Neuronal stem cell (in vitro differentiated cells): ENCODE data around the gene GMDS.

ENCODE experiments used
- DNase-seq: peaks from one replicate; pipeline ENCODE4 v3.0.0-alpha.2; 2013; ENCODE audit warnings: low spot score
- H2AFZ ChIP-seq: one replicate; pipeline ENCODE4 v1.6.1; 2013; ENCODE audit warnings: mild to moderate bottlenecking, low read length, inconsistent platforms
- H2AK5ac ChIP-seq: 2 replicates; pipeline ENCODE4 v1.6.1; 2013; ENCODE audit warnings: low read depth, mild to moderate bottlenecking, inconsistent platforms, low read length, moderate library complexity, mixed read lengths
- H2BK120ac ChIP-seq: 2 replicates; pipeline ENCODE4 v1.6.1; 2013; ENCODE audit warnings: low read depth, mild to moderate bottlenecking, inconsistent platforms, low read length, moderate library complexity, mixed read lengths
- H2BK12ac ChIP-seq: one replicate; pipeline ENCODE4 v1.6.1; 2013; ENCODE audit warnings: low read length, inconsistent platforms
- H2BK15ac ChIP-seq: 2 replicates; pipeline ENCODE4 v1.6.1; 2013; ENCODE audit warnings: mild to moderate bottlenecking, low read length, inconsistent platforms, mixed read lengths
- H2BK5ac ChIP-seq: one replicate; pipeline ENCODE4 v1.6.1; 2013; ENCODE audit warnings: inconsistent platforms, mild to moderate bottlenecking, low read length, moderate library complexity
- H3K14ac ChIP-seq: one replicate; pipeline ENCODE4 v1.6.1; 2013; ENCODE audit warnings: low read length, inconsistent platforms
- H3K18ac ChIP-seq: 2 replicates; pipeline ENCODE4 v1.6.1; 2013; ENCODE audit warnings: low read length, inconsistent platforms
- H3K23ac ChIP-seq: 2 replicates; pipeline ENCODE4 v1.6.1; 2013; ENCODE audit warnings: low read depth, mild to moderate bottlenecking, mixed read lengths, low read length, inconsistent platforms; ENCODE audit not compliant: poor library complexity
- H3K27ac ChIP-seq: replicated peaks from 3 replicates; pipeline ENCODE4 v1.5.1; 2013; ENCODE audit warnings: low read length, inconsistent platforms
- H3K27me3 ChIP-seq, 3 experiments: 2 replicates each; pipeline ENCODE4 v1.6.1; 2013; ENCODE audit warnings: low read length in 3 of 3, mild to moderate bottlenecking in 2 of 3, inconsistent platforms in 1 of 3, low read depth in 1 of 3, mixed read lengths in 1 of 3, moderate library complexity in 1 of 3; ENCODE audit not compliant: control insufficient read depth in 3 of 3, insufficient read depth in 3 of 3
- H3K36me3 ChIP-seq, 2 donors: replicated peaks in 1 of 2; 2 replicates each; pipeline ENCODE4 v1.6.1; 2013; ENCODE audit warnings: low read length in 2 of 2; ENCODE audit not compliant: control insufficient read depth in 2 of 2, insufficient read depth in 2 of 2
- H3K4ac ChIP-seq: 2 replicates; pipeline ENCODE4 v1.6.1; 2013; ENCODE audit warnings: inconsistent platforms, mild to moderate bottlenecking, low read length, moderate library complexity
- H3K4me1 ChIP-seq, 2 donors: 1 replicate in 1 of 2; 2 replicates in 1 of 2; pipeline ENCODE4 v1.6.1; 2013; ENCODE audit warnings: low read length in 2 of 2, low read depth in 1 of 2; ENCODE audit not compliant: control insufficient read depth in 2 of 2, insufficient read depth in 1 of 2
- H3K4me2 ChIP-seq: one replicate; pipeline ENCODE4 v1.6.1; 2013; ENCODE audit warnings: mild to moderate bottlenecking, low read length, inconsistent platforms; ENCODE audit not compliant: insufficient read depth, poor library complexity, severe bottlenecking
- H3K4me3 ChIP-seq, 2 donors: 2 replicates each; pipeline ENCODE4 v1.5.1; 2013; ENCODE audit warnings: low read length in 2 of 2, mild to moderate bottlenecking in 2 of 2, inconsistent platforms in 1 of 2, moderate library complexity in 1 of 2
- H3K79me1 ChIP-seq: one replicate; pipeline ENCODE4 v1.6.1; 2013; ENCODE audit warnings: low read depth, mild to moderate bottlenecking, inconsistent platforms, low read length, moderate library complexity
- H3K9ac ChIP-seq: one replicate; pipeline ENCODE4 v1.6.1; 2013; ENCODE audit warnings: mild to moderate bottlenecking, low read depth, low read length, inconsistent platforms; ENCODE audit not compliant: poor library complexity
- H3K9me3 ChIP-seq, 2 donors: replicated peaks in 1 of 2; 2 replicates each; pipeline versions ENCODE3 to v1.6.1; 2013; ENCODE audit warnings: low read length in 2 of 2, mild to moderate bottlenecking in 2 of 2, inconsistent platforms in 1 of 2, low read depth in 1 of 2, mixed read lengths in 1 of 2, moderate library complexity in 1 of 2; ENCODE audit not compliant: control insufficient read depth in 2 of 2, insufficient read depth in 1 of 2
- H4K8ac ChIP-seq: one replicate; pipeline ENCODE4 v1.6.1; 2013; ENCODE audit warnings: low read depth, mild to moderate bottlenecking, inconsistent platforms, low read length, moderate library complexity
- H4K91ac ChIP-seq: one replicate; pipeline ENCODE4 v1.6.1; 2013; ENCODE audit warnings: low read length, low read depth, mild to moderate bottlenecking, inconsistent platforms; ENCODE audit not compliant: poor library complexity
- WGBS, 2 donors: extraction: QIAGEN DNeasy Blood & Tissue Kit; methylation state at CpG; one replicate each; pipeline ENCODE4 v1.1.7; 2013; ENCODE audit warnings: missing lambda C conversion rate in 2 of 2, mixed read lengths in 1 of 2; ENCODE audit not compliant: insufficient read length in 2 of 2, insufficient replicate concordance in 1 of 2; ENCODE audit errors: extremely low coverage in 2 of 2; 5-methylcytosine and 5-hydroxymethylcytosine counted together

The GMDS gene

DNA sequence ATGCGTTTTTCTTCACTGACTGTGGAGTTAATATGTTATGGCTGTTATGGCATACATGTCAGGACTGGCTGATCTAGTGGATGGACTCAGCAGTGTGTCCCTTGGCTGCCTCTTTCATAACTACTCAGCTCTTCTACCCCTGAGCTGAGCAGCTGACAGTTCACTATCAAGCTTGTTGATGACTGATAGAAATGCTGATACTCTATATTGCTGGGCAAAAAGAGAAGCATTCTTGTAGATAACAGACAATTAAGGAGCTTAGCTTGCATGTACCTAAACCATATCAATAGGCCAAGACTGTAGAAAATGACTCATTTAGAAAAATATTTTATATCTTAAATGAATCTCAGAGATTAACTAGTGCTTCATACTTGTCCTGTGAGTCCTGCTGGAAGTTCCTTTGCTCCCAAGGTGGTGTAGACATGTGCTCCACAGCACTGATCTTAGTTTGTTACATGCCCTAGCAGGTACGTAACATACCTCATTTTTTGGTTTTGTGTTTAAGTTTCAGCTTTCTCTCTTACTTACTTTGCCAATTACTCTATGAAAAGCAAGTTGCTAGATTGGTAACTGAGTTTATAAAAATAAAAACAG is 236.9 kb downstream of the GMDS start:
- H3K4me1 ChIP-seq = no peaks in the 10 kb centered on the region
- H3K9ac ChIP-seq = no peak overlapping the region
- H3K36me3 ChIP-seq = no peaks in the 10 kb centered on the region
- no peak overlapping the region for H3K14ac ChIP-seq
- H3K79me1 ChIP-seq = no peaks in the 10 kb centered on the region
- WGBS, 2 donors = no CpG with 5 or more reads among the region's 2 CpGs
- H2AFZ ChIP-seq = no peak overlapping the region
- H2BK15ac ChIP-seq = no peak overlapping the region
- no peak overlapping the region for H4K8ac ChIP-seq
- no peak for DNase-seq
- H3K4me2 ChIP-seq = no peak overlapping the region
- no peak overlapping the region for H3K18ac ChIP-seq
- no peak overlapping the region for H4K91ac ChIP-seq
- H3K27me3 ChIP-seq = no peaks in the 10 kb centered on the region
- H2BK5ac ChIP-seq = no peak overlapping the region
- no peak overlapping the region for H2AK5ac ChIP-seq
- no peak overlapping the region for H2BK12ac ChIP-seq
- no peak overlapping the region for H3K4ac ChIP-seq
- H3K23ac ChIP-seq = no peak overlapping the region
- peaks cover 0 to 5% of the 10 kb centered on the region in 2 donors for H3K9me3 ChIP-seq
- no peak overlapping the region for H3K4me3 ChIP-seq
- H3K27ac ChIP-seq = no peak overlapping the region
- H2BK120ac ChIP-seq = no peak overlapping the region

DNA sequence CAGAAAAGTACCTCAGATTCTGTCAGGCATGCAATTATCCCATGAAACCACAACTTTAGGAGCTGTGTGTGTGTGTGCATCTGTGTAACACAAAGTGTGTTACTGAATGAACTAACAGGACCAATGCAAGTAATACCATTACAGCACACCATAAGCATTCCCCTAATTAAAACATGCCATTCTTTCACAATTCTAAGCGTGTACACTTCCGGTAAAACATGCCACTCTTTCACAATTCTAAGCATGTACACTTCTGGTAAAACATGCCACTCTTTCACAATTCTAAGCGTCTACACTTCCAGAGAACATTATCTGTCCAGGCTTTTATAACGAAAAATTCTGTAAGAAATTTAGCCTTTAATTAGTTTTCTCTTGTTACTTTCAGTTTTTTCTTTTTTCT is 238.2 kb downstream of the GMDS start:
- H2BK5ac ChIP-seq = no peak overlapping the region
- no peak overlapping the region for H4K8ac ChIP-seq
- H3K18ac ChIP-seq = no peak overlapping the region
- no peak overlapping the region for H2AFZ ChIP-seq
- no peak overlapping the region for H2AK5ac ChIP-seq
- no peak overlapping the region for H2BK12ac ChIP-seq
- H2BK120ac ChIP-seq = no peak overlapping the region
- H3K36me3 ChIP-seq = no peaks in the 10 kb centered on the region
- H3K4me3 ChIP-seq = no peak overlapping the region
- no peaks in the 10 kb centered on the region for H3K79me1 ChIP-seq
- H3K27me3 ChIP-seq = no peaks in the 10 kb centered on the region
- H3K23ac ChIP-seq = no peak overlapping the region
- no peak overlapping the region for H4K91ac ChIP-seq
- H3K9ac ChIP-seq = no peak overlapping the region
- no peak overlapping the region for H3K4ac ChIP-seq
- no peaks in the 10 kb centered on the region for H3K4me1 ChIP-seq
- H3K4me2 ChIP-seq = no peak overlapping the region
- no peak for DNase-seq
- H2BK15ac ChIP-seq = no peak overlapping the region
- no peak overlapping the region for H3K14ac ChIP-seq
- WGBS, 2 donors = no CpG with 5 or more reads among the region's 4 CpGs
- no peak overlapping the region for H3K27ac ChIP-seq
- H3K9me3 ChIP-seq = peaks cover 0 to 5% of the 10 kb centered on the region in 2 donors

DNA sequence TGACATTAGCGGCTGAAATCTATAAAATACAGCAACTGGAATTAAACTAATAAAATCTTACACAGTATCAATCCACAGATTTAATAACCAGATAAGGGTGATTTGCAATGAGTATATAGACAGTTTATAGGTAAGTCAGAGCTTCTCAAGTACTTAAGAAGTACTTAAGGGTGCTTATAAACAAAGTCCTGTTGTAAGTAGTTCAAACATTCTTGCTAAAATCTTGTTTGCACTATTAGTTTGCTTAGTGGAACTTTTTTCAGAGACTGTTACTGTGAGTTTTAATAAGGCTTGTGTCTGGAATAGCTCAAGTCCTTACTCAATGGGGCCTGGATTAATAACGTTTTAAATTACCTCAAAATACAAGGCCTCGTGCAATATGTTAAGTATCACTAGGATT is 240.5 kb downstream of the GMDS start:
- Histone ChIP-seq H3K4me1 (no peaks in the 10 kb centered on the region), H3K79me1 (no peaks in the 10 kb centered on the region), H3K27ac (no peak overlapping the region), H3K9me3 (peaks cover 0 to 4% of the 10 kb centered on the region in 2 donors), H3K14ac (no peak overlapping the region), H2BK5ac (no peak overlapping the region), H4K91ac (no peak overlapping the region), H3K36me3 (no peaks in the 10 kb centered on the region), H2AK5ac (no peak overlapping the region), H4K8ac (no peak overlapping the region), H3K27me3 (no peaks in the 10 kb centered on the region), H3K18ac (no peak overlapping the region), H2BK12ac (no peak overlapping the region), H3K4me2 (no peak overlapping the region), H3K9ac (no peak overlapping the region), H2BK120ac (no peak overlapping the region), H3K4ac (no peak overlapping the region), H2AFZ (no peak overlapping the region), H2BK15ac (no peak overlapping the region), H3K23ac (no peak overlapping the region), H3K4me3 (no peak overlapping the region)
- DNase-seq = no peak
- no CpG with 5 or more reads among the region's 3 CpGs for WGBS, 2 donors

DNA sequence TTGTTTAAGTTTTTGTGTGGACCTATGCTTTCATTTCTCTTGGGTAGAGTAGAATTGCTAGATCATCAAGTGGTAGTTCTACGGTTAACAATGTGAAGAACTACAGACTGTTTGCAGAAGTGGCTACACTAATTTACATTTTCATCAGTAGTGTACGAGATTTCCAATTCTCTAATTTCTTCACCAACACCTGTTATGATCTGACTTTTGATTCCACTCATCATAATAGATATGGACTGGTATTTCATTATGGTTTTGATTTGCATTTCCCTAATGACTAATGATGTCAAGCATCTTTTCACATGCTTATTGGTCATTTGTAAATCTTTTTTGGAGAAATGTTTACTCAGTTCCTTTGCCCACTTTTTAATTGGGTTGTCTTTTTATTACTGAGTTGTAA is 244.4 kb downstream of the GMDS start:
- no peaks in the 10 kb centered on the region for H3K4me1 ChIP-seq
- no peak overlapping the region for H3K27ac ChIP-seq
- DNase-seq = no peak
- no peak overlapping the region for H3K4me3 ChIP-seq
- H3K9me3 ChIP-seq = no peaks in the 10 kb centered on the region
- no peak overlapping the region for H2BK15ac ChIP-seq
- no peak overlapping the region for H2BK12ac ChIP-seq
- no peak overlapping the region for H2AFZ ChIP-seq
- no peak overlapping the region for H3K4me2 ChIP-seq
- no peaks in the 10 kb centered on the region for H3K27me3 ChIP-seq
- no peak overlapping the region for H3K14ac ChIP-seq
- H2AK5ac ChIP-seq = no peak overlapping the region
- no peak overlapping the region for H4K8ac ChIP-seq
- H2BK5ac ChIP-seq = no peak overlapping the region
- no peaks in the 10 kb centered on the region for H3K79me1 ChIP-seq
- H3K36me3 ChIP-seq = no peaks in the 10 kb centered on the region
- H4K91ac ChIP-seq = no peak overlapping the region
- no peak overlapping the region for H3K9ac ChIP-seq
- H3K4ac ChIP-seq = no peak overlapping the region
- no peak overlapping the region for H2BK120ac ChIP-seq
- no peak overlapping the region for H3K23ac ChIP-seq
- no CpG with 5 or more reads among the region's 2 CpGs for WGBS, 2 donors
- H3K18ac ChIP-seq = no peak overlapping the region
